Thyroid gland (tissue), 4 donors: ENCODE results near the gene TMEM69. TPM values are rescaled to one million over a fixed set of nuclear protein-coding genes. Genes with fewer than 3 reads are reported as not detected.
A peak's percentile ranks its signal among the peaks of the same experiment; 100 is the strongest.
"Not testable (repeated sequence)": the region's sequence is repeated elsewhere in the genome, so short reads cannot be mapped to it uniquely, and the experiment has no call there.

ENCODE experiments used
- DNase-seq, 2 donors: peaks; one replicate each; pipeline ENCODE4 v3.0.0-alpha.2; 2019
- H3K27ac ChIP-seq, 3 donors: fragments of 200-600 bp; sonication (generic); 1 replicate in 2 of 3; 2 replicates in 1 of 3; pipeline ENCODE4 v1.5.1; 2016 to 2019; ENCODE audit warnings: mild to moderate bottlenecking in 1 of 3, moderate library complexity in 1 of 3
- H3K27me3 ChIP-seq: fragments of 200-600 bp; sonication (generic); one replicate; pipeline ENCODE4 v1.5.1; 2019
- H3K36me3 ChIP-seq, 2 donors: fragments of 200-600 bp; sonication (generic); one replicate each; pipeline ENCODE4 v1.5.1; 2016 to 2019
- H3K4me1 ChIP-seq, 2 donors: fragments of 200-600 bp; sonication (generic); one replicate each; pipeline ENCODE4 v1.5.1; 2017 to 2019
- H3K4me3 ChIP-seq, 3 donors: fragments of 200-600 bp; sonication (generic); replicated peaks in 1 of 3; 1 replicate in 2 of 3; 2 replicates in 1 of 3; pipeline ENCODE4 v1.5.1; 2016; ENCODE audit warnings: mild to moderate bottlenecking in 1 of 3
- H3K9me3 ChIP-seq: fragments of 200-600 bp; sonication (generic); one replicate; pipeline ENCODE4 v1.5.1; 2017
- CTCF ChIP-seq, 6 experiments: fragments of 200-600 bp in 3 of 6; fragments of 450-650 bp in 3 of 6; sonication (generic) in 3 of 6; IDR thresholded peaks; one replicate each; pipeline ENCODE4 v1.5.1; 2016 to 2019; ENCODE audit warnings: antibody characterized with exemption in 6 of 6, mild to moderate bottlenecking in 2 of 6, inconsistent platforms in 1 of 6, moderate library complexity in 1 of 6
- POLR2A ChIP-seq, 2 donors: fragments of 450-650 bp; IDR thresholded peaks; one replicate each; pipeline ENCODE4 v1.6.1; 2017; ENCODE audit warnings: antibody characterized with exemption in 2 of 2, mild to moderate bottlenecking in 2 of 2, moderate library complexity in 1 of 2
- WGBS, 2 donors: methylation state at CpG; one replicate each; pipeline ENCODE4 v1.1.5; 2017; 5-methylcytosine and 5-hydroxymethylcytosine counted together
- intact Hi-C: fragments of 100-400 bp; cut with DNase I; formaldehyde crosslinking; loops from one replicate; pipeline ENCODE4 v1.15.1; 2023
- total RNA-seq, 4 donors: library from RNA; depleted of rRNA; stranded (reverse); fragments of >200 nt; gene quantifications; one replicate each; pipeline ENCODE4 v1.2.3, GENCODE V29; 2016

The TMEM69 gene
- total RNA-seq, 4 donors from 2014 or later, result 15.7 to 30.9 (median 25.7) TPM

- Histone ChIP-seq H3K9me3 (no peaks in the 10 kb centered on the region), H3K4me1 (peaks cover 35 to 45% of the 10 kb centered on the region in 2 donors), H3K27ac (peak overlapping the region; percentile 72 to 98 (median 94)), H3K36me3 (no peaks in the 10 kb centered on the region), H3K4me3 (peak overlapping the region; percentile 42 to 91 (median 82)), H3K27me3 (no peaks in the 10 kb centered on the region)
- WGBS, 2 donors, result 0 to 1% methylated on average over 13 of the region's 13 CpGs
- TF ChIP-seq CTCF (IDR thresholded peaks at IDR 0.05), result no peak
- TF ChIP-seq POLR2A (IDR thresholded peaks at IDR 0.05), result no peak
- intact Hi-C loops, result loop anchor here (10.0 kb wide), 1 partner anchor 69 kb away; the partner anchor contains the start of gene IPP
- DNase-seq, result no peak
Observed at GRCh38 chr1:45685308-45686014, 2.5 kb upstream of the TMEM69 start.

- Histone ChIP-seq H3K27ac (peak overlapping the region; percentile 72 to 98 (median 94)), H3K4me1 (peaks cover 30 to 40% of the 10 kb centered on the region in 2 donors), H3K4me3 (peak overlapping the region; percentile 42 to 91 (median 82)), H3K27me3 (no peaks in the 10 kb centered on the region), H3K9me3 (no peaks in the 10 kb centered on the region), H3K36me3 (no peaks in the 10 kb centered on the region)
- no peak for TF ChIP-seq POLR2A (IDR thresholded peaks at IDR 0.05)
- no peak for TF ChIP-seq CTCF (IDR thresholded peaks at IDR 0.05)
- WGBS, 2 donors, result 0% methylated on average over 23 to 24 of the region's 27 CpGs
- DNase-seq, result peak; percentile 92 to 93
- intact Hi-C loops, result loop anchor here (10.0 kb wide), 1 partner anchor 69 kb away; the partner anchor contains the start of gene IPP
Observed at GRCh38 chr1:45686015-45686287, 2.0 kb upstream of the TMEM69 start.

- intact Hi-C loops, result loop anchor here (10.0 kb wide), 1 partner anchor 68 kb away; the partner anchor contains the start of gene IPP
- H3K27me3 ChIP-seq, result no peaks in the 10 kb centered on the region
- peak within 1 kb of the TSS; percentile 63 to 91 (median 82) for H3K4me3 ChIP-seq
- DNase-seq, result peak; percentile 97
- H3K9me3 ChIP-seq, result no peaks in the 10 kb centered on the region
- peak; percentile 8 to 88 for TF ChIP-seq POLR2A (IDR thresholded peaks at IDR 0.05)
- TF ChIP-seq CTCF (IDR thresholded peaks at IDR 0.05), result no peak
- no peaks in the 10 kb centered on the region for H3K36me3 ChIP-seq
- H3K27ac ChIP-seq, result peak within 1 kb of the TSS; percentile 90 to 98 (median 94)
- WGBS, 2 donors, result 0 to 1% methylated on average over 21 to 29 of the region's 52 CpGs
- peaks cover 25 to 35% of the 10 kb centered on the region in 2 donors for H3K4me1 ChIP-seq
Observed at GRCh38 chr1:45686288-45687013, 1.5 kb upstream of the TMEM69 start, which contains the start of gene GPBP1L1. Gene GPBP1L1 (minus strand): TSS chr1:45686533. CDS start chr1:45659087, 27,446 bp downstream.

- H3K4me1 ChIP-seq, result peaks cover 17 to 28% of the 10 kb centered on the region in 2 donors
- intact Hi-C loops, result loop anchor here (10.0 kb wide), 1 partner anchor 68 kb away; the partner anchor contains the start of gene IPP
- WGBS, 2 donors, result 1 to 3% methylated on average over 29 to 30 of the region's 44 CpGs
Observed at GRCh38 chr1:45687014-45687753, 797 bp upstream of the TMEM69 start.

GRCh38 chr1:45693811-45694210, 5.8 kb downstream of the TMEM69 start:
- H3K36me3 ChIP-seq, result peaks cover 16 to 24% of the 10 kb centered on the region in 2 donors
- H3K27ac ChIP-seq, intact Hi-C loops, H3K4me1 ChIP-seq, H3K27me3 ChIP-seq, H3K4me3 ChIP-seq, H3K9me3 ChIP-seq, DNase-seq: not testable (repeated sequence)
- WGBS, 2 donors, result 86 to 87% methylated on average over 8 of the region's 8 CpGs

More at GRCh38 chr1:45687014-45687753, 797 bp upstream of the TMEM69 start:
- no peaks in the 10 kb centered on the region for H3K36me3 ChIP-seq
- TF ChIP-seq POLR2A (IDR thresholded peaks at IDR 0.05) (peak; percentile 75 to 93), CTCF (IDR thresholded peaks at IDR 0.05) (no peak)
- peak overlapping the region; percentile 90 to 98 (median 94) for H3K27ac ChIP-seq
- no peaks in the 10 kb centered on the region for H3K27me3 ChIP-seq
- peak overlapping the region; percentile 63 to 91 (median 76) for H3K4me3 ChIP-seq
- H3K9me3 ChIP-seq, result no peaks in the 10 kb centered on the region
- peak; percentile 98 to 99 for DNase-seq
